ENCODE data around the gene SAC3D1. TPM values are rescaled to one million over a fixed set of nuclear protein-coding genes. Genes with fewer than 3 reads are reported as not detected.

SAC3D1 gene
- total RNA-seq, 1 donor from 2014 or later = 7.5 TPM

- DNase-seq (ENCODE audit: low read depth in 2 of 2) = no peak
Observed at GRCh38 chr11:65059959-65060824, 19.2 kb downstream of the SAC3D1 start.

- peak; percentile 44 to 52 for DNase-seq (ENCODE audit: low read depth in 2 of 2)
Observed at GRCh38 chr11:65060913-65061408, 20.0 kb downstream of the SAC3D1 start.

GRCh38 chr11:65063532-65063931 is 22.5 kb downstream of the SAC3D1 start:
- DNase-seq (ENCODE audit: low read depth in 2 of 2) = no peak

- no peak for DNase-seq (ENCODE audit: low read depth in 2 of 2)
Observed at GRCh38 chr11:65064847-65065240, 23.8 kb downstream of the SAC3D1 start.

GRCh38 chr11:65065851-65066250 is 24.8 kb downstream of the SAC3D1 start:
- no peak for DNase-seq (ENCODE audit: low read depth in 2 of 2)

- no peak for DNase-seq (ENCODE audit: low read depth in 2 of 2)
Observed at GRCh38 chr11:65066315-65066714, 25.3 kb downstream of the SAC3D1 start.

- DNase-seq (ENCODE audit: low read depth in 2 of 2) = no peak
Observed at GRCh38 chr11:65066805-65067291, 25.8 kb downstream of the SAC3D1 start.

- no peak for DNase-seq (ENCODE audit: low read depth in 2 of 2)
Observed at GRCh38 chr11:65067446-65067845, 26.4 kb downstream of the SAC3D1 start.

- peak in 1 of 2 donors; percentile 33 for DNase-seq (ENCODE audit: low read depth in 2 of 2)
Observed at GRCh38 chr11:65069217-65069616, 28.2 kb downstream of the SAC3D1 start.

GRCh38 chr11:65071907-65072630 is 31.1 kb downstream of the SAC3D1 start:
- DNase-seq (ENCODE audit: low read depth in 2 of 2) = no peak

- no peak for DNase-seq (ENCODE audit: low read depth in 2 of 2)
Observed at GRCh38 chr11:65072631-65072966, 31.6 kb downstream of the SAC3D1 start.

GRCh38 chr11:65077451-65077850 is 36.4 kb downstream of the SAC3D1 start:
- DNase-seq (ENCODE audit: low read depth in 2 of 2) = no peak

- peak; percentile 42 to 69 for DNase-seq (ENCODE audit: low read depth in 2 of 2)
Observed at GRCh38 chr11:65078151-65078550, 37.1 kb downstream of the SAC3D1 start.

GRCh38 chr11:65078786-65079342 is 37.9 kb downstream of the SAC3D1 start:
- no peak for DNase-seq (ENCODE audit: low read depth in 2 of 2)

- no peak for DNase-seq (ENCODE audit: low read depth in 2 of 2)
Observed at GRCh38 chr11:65083134-65083833, 42.3 kb downstream of the SAC3D1 start.

- DNase-seq (ENCODE audit: low read depth in 2 of 2) = peak; percentile 97 to 98
Observed at GRCh38 chr11:65083834-65084597, 43.0 kb downstream of the SAC3D1 start, which contains the start of the genes CDCA5 and ZFPL1. CDCA5 (minus strand) TSS chr11:65084040; CDS start chr11:65083978, 62 bp downstream. ZFPL1 (plus strand) TSS chr11:65084222; CDS start chr11:65084699, 477 bp downstream.

GRCh38 chr11:65084598-65085375 is 43.8 kb downstream of the SAC3D1 start:
- DNase-seq (ENCODE audit: low read depth in 2 of 2) = no peak

- no peak for DNase-seq (ENCODE audit: low read depth in 2 of 2)
Observed at GRCh38 chr11:65085446-65085845, 44.4 kb downstream of the SAC3D1 start.

GRCh38 chr11:65086809-65087208 is 45.8 kb downstream of the SAC3D1 start:
- DNase-seq (ENCODE audit: low read depth in 2 of 2) = no peak

- no peak for DNase-seq (ENCODE audit: low read depth in 2 of 2)
Observed at GRCh38 chr11:65087216-65087615, 46.2 kb downstream of the SAC3D1 start.

All from lung microvascular endothelial cell (primary cell).